ENCODE results near the gene CALR3. TPM values are rescaled to one million over a fixed set of nuclear protein-coding genes. Genes with fewer than 3 reads are reported as not detected.
"Not testable (repeated sequence)": the region's sequence is repeated elsewhere in the genome, so short reads cannot be mapped to it uniquely, and the experiment has no call there.

The CALR3 gene
- total RNA-seq, 1 donor from 2014 or later: not detected

GRCh38 chr19:16497042-16497441 lies 1.1 kb upstream of the CALR3 start:
- DNase-seq (ENCODE audit: low read depth): no peak

- peak; percentile 31 for DNase-seq (ENCODE audit: low read depth)
These were observed 631 bp upstream of the CALR3 start for GRCh38 chr19:16496613-16496983.

GRCh38 chr19:16486476-16486875 lies 9.5 kb downstream of the CALR3 start:
- DNase-seq (ENCODE audit: low read depth): not testable (repeated sequence)

GRCh38 chr19:16482745-16483144 lies 13.2 kb downstream of the CALR3 start:
- no peak for DNase-seq (ENCODE audit: low read depth)

- DNase-seq (ENCODE audit: low read depth): no peak
These were observed 18.7 kb downstream of the CALR3 start for GRCh38 chr19:16477311-16477710.

GRCh38 chr19:16476401-16476800 lies 19.6 kb downstream of the CALR3 start:
- DNase-seq (ENCODE audit: low read depth): no peak

- no peak for DNase-seq (ENCODE audit: low read depth)
These were observed 22.0 kb downstream of the CALR3 start for GRCh38 chr19:16473875-16474392.

- no peak for DNase-seq (ENCODE audit: low read depth)
These were observed 23.0 kb downstream of the CALR3 start for GRCh38 chr19:16472992-16473391.

- DNase-seq (ENCODE audit: low read depth): not testable (repeated sequence)
These were observed 23.4 kb downstream of the CALR3 start for GRCh38 chr19:16472559-16472899.

- DNase-seq (ENCODE audit: low read depth): no peak
These were observed 24.8 kb downstream of the CALR3 start for GRCh38 chr19:16470911-16471811.

GRCh38 chr19:16470541-16470910 lies 25.4 kb downstream of the CALR3 start:
- DNase-seq (ENCODE audit: low read depth): no peak

- no peak for DNase-seq (ENCODE audit: low read depth)
These were observed 28.4 kb downstream of the CALR3 start for GRCh38 chr19:16467581-16467980.

GRCh38 chr19:16466802-16467427 lies 29.1 kb downstream of the CALR3 start:
- DNase-seq (ENCODE audit: low read depth): not testable (repeated sequence)

- DNase-seq (ENCODE audit: low read depth): no peak
These were observed 30.7 kb downstream of the CALR3 start for GRCh38 chr19:16465239-16465638.

- DNase-seq (ENCODE audit: low read depth): no peak
These were observed 31.9 kb downstream of the CALR3 start for GRCh38 chr19:16463991-16464575.

GRCh38 chr19:16463341-16463990 lies 32.5 kb downstream of the CALR3 start:
- no peak for DNase-seq (ENCODE audit: low read depth)

GRCh38 chr19:16462757-16463250 lies 33.2 kb downstream of the CALR3 start:
- peak; percentile 47 for DNase-seq (ENCODE audit: low read depth)

- no peak for DNase-seq (ENCODE audit: low read depth)
These were observed 34.3 kb downstream of the CALR3 start for GRCh38 chr19:16461630-16462051.

GRCh38 chr19:16460454-16460853 lies 35.5 kb downstream of the CALR3 start:
- no peak for DNase-seq (ENCODE audit: low read depth)

GRCh38 chr19:16459680-16460079 lies 36.3 kb downstream of the CALR3 start:
- no peak for DNase-seq (ENCODE audit: low read depth)

GRCh38 chr19:16458391-16459341 lies 37.3 kb downstream of the CALR3 start:
- peak; percentile 72 for DNase-seq (ENCODE audit: low read depth)
